Endodermal cell (in vitro differentiated cells): ENCODE results near the gene TNP2. TPM values are rescaled to one million over a fixed set of nuclear protein-coding genes. Genes with fewer than 3 reads are reported as not detected.

Experiments used
- DNase-seq: peaks from one replicate; pipeline ENCODE4 v3.0.0-alpha.2; 2017
- H3K27ac ChIP-seq: 2 replicates; pipeline ENCODE4 v1.5.1; 2013; ENCODE audit warnings: mild to moderate bottlenecking, low read depth, low read length, moderate library complexity
- H3K27me3 ChIP-seq: 2 replicates; pipeline ENCODE4 v1.6.1; 2013; ENCODE audit warnings: mild to moderate bottlenecking, low read length, moderate library complexity; ENCODE audit not compliant: insufficient read depth, control insufficient read depth, poor library complexity, severe bottlenecking
- H3K36me3 ChIP-seq: 2 replicates; pipeline ENCODE4 v1.7.0; 2013; ENCODE audit warnings: mild to moderate bottlenecking, low read length, moderate library complexity; ENCODE audit not compliant: control insufficient read depth, insufficient read depth
- H3K4me1 ChIP-seq: one replicate; pipeline ENCODE4 v1.7.0; 2013; ENCODE audit warnings: low read length; ENCODE audit not compliant: control insufficient read depth, insufficient read depth
- H3K4me3 ChIP-seq: 2 replicates; pipeline ENCODE4 v1.5.1; 2013; ENCODE audit warnings: mild to moderate bottlenecking, low read length, moderate library complexity
- H3K9ac ChIP-seq: 2 replicates; pipeline ENCODE4 v1.6.1; 2013; ENCODE audit warnings: mild to moderate bottlenecking, low read length, moderate library complexity; ENCODE audit not compliant: poor library complexity, severe bottlenecking; ENCODE audit errors: extremely low read depth
- H3K9me3 ChIP-seq: 2 replicates; pipeline ENCODE4 v1.6.1; 2013; ENCODE audit warnings: mild to moderate bottlenecking, low read length, moderate library complexity; ENCODE audit not compliant: control insufficient read depth
- H3K27ac Mint-ChIP-seq: 2 replicates; pipeline ENCODE4 v1.8.0; 2020; ENCODE audit warnings: mixed read lengths
- H3K27me3 Mint-ChIP-seq: 2 replicates; pipeline ENCODE4 v1.8.0; 2021; ENCODE audit warnings: mild to moderate bottlenecking, mixed read lengths; ENCODE audit not compliant: insufficient read depth
- H3K36me3 Mint-ChIP-seq: 2 replicates; pipeline ENCODE4 v1.8.0; 2020; ENCODE audit warnings: low read depth, mixed read lengths
- H3K4me1 Mint-ChIP-seq: 2 replicates; pipeline ENCODE4 v1.8.0; 2020; ENCODE audit warnings: mixed read lengths
- H3K4me3 Mint-ChIP-seq: 2 replicates; pipeline ENCODE4 v1.8.0; 2020; ENCODE audit warnings: mild to moderate bottlenecking, moderate library complexity, mixed read lengths
- H3K9me3 Mint-ChIP-seq: 2 replicates; pipeline ENCODE4 v1.8.0; 2020; ENCODE audit warnings: mild to moderate bottlenecking, mixed read lengths
- CTCF ChIP-seq: fragments of 200-600 bp; sonication (generic); conservative IDR thresholded peaks from 2 replicates; pipeline ENCODE4 v1.5.0; 2021; ENCODE audit warnings: antibody characterized with exemption, mild to moderate bottlenecking
- WGBS, 2 experiments: methylation state at CpG; one replicate each; pipeline versions ENCODE4 v1.1.5 to v1.1.7; 2013; ENCODE audit warnings: missing lambda C conversion rate in 2 of 2, mixed read lengths in 1 of 2; ENCODE audit not compliant: insufficient coverage in 1 of 2, insufficient read length in 1 of 2; 5-methylcytosine and 5-hydroxymethylcytosine counted together
- total RNA-seq, 2 donors: library from RNA; stranded (reverse); fragmentation: NEBNext Ultra II Directional in 1 of 2; extraction: Animal tissue kit (Norgen Biotek cat#: 25700) in 1 of 2; gene quantifications; 2 replicates in 1 of 2; 3 replicates in 1 of 2; pipeline ENCODE4 v1.2.1, GENCODE V29; 2021

Gene TNP2
- total RNA-seq, 2 donors from 2014 or later = not detected

GRCh38 chr16:11306997-11307638 is 38.0 kb upstream of the TNP2 start:
- WGBS, 2 experiments = 93% methylated on average over 6 to 7 of the region's 7 CpGs
- H3K27me3 Mint-ChIP-seq = peaks cover 4% of the 10 kb centered on the region
- DNase-seq = no peak
- Histone ChIP-seq H3K27ac (no peak overlapping the region), H3K36me3 (no peaks in the 10 kb centered on the region), H3K9ac (no peak overlapping the region), H3K27me3 (no peaks in the 10 kb centered on the region), H3K9me3 (no peaks in the 10 kb centered on the region), H3K4me1 (no peaks in the 10 kb centered on the region), H3K4me3 (no peak overlapping the region)
- H3K4me3 Mint-ChIP-seq = no peak overlapping the region
- no peaks in the 10 kb centered on the region for H3K36me3 Mint-ChIP-seq
- H3K9me3 Mint-ChIP-seq = no peaks in the 10 kb centered on the region
- H3K27ac Mint-ChIP-seq = no peak overlapping the region
- H3K4me1 Mint-ChIP-seq = peaks cover 2% of the 10 kb centered on the region
- no peak for TF ChIP-seq CTCF

DNA sequence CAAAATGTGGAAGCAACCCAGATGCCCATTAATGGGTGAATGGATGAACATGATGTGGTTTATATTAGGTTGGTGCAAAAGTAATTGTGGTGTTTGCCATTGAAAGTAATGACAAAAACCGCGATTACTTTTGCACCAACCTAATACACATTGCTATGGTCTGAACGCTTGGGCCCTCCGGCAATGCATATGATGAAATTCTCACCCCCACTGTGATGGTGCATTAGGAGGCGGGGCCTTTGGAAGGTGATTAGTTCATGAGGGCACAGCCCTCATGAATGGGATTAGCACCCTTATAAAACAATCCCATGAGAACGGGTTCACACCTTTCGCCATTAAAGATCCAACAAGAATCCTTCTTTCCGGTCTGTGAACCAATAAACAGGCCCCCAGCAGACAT is 37.3 kb upstream of the TNP2 start:
- Histone ChIP-seq H3K9me3 (no peaks in the 10 kb centered on the region), H3K9ac (no peak overlapping the region), H3K27ac (no peak overlapping the region), H3K4me1 (no peaks in the 10 kb centered on the region), H3K4me3 (no peak overlapping the region), H3K27me3 (no peaks in the 10 kb centered on the region), H3K36me3 (no peaks in the 10 kb centered on the region)
- TF ChIP-seq CTCF = no peak
- Mint-ChIP-seq H3K36me3 (no peaks in the 10 kb centered on the region), H3K4me3 (no peak overlapping the region), H3K27ac (no peak overlapping the region), H3K4me1 (peaks cover 3% of the 10 kb centered on the region), H3K9me3 (no peaks in the 10 kb centered on the region), H3K27me3 (peaks cover 4% of the 10 kb centered on the region)
- peak; percentile 85 for DNase-seq
- WGBS, 2 experiments = 72 to 88% methylated on average over 5 to 8 of the region's 8 CpGs

DNA sequence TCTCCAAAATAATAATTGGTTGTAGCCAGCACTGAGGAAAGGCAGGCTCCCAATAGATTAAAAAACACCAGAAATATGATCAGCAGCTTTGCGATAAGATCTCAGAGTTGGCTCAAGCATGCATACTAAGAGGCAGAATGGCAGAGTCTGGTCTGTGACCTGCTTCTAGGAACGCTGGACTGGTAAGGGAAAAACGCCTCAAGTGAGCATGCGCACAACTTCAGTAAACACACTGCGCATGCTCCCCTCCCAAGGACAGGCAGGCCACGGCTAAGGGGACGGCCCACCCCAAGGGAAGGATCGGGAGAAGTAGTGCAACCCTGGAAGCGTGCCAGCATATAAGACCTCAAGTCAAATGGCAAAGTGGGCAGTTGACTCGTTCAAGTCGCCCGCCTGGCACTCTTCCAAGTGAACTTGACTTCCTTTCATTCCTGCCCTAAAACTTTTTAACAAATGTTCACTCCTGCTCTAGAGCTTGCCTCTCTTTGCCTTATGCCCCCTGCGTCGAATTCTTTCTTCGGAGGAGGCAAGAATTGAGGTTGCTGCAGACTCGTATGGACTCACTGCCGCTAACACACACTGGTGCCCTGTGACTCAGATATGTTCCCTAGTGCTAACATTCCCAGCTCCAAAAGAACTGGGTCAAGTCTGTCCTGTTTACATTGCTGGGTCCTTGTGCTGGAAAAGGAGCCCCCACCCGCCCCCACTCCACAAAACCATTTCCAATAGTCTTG is 34.4 kb upstream of the TNP2 start:
- H3K9me3 Mint-ChIP-seq = no peaks in the 10 kb centered on the region
- no peak for DNase-seq
- H3K36me3 ChIP-seq = no peaks in the 10 kb centered on the region
- H3K27me3 Mint-ChIP-seq = peaks cover 4% of the 10 kb centered on the region
- no peaks in the 10 kb centered on the region for H3K9me3 ChIP-seq
- 89 to 95% methylated on average over 14 to 18 of the region's 18 CpGs for WGBS, 2 experiments
- no peaks in the 10 kb centered on the region for H3K27me3 ChIP-seq
- H3K9ac ChIP-seq = no peak overlapping the region
- no peaks in the 10 kb centered on the region for H3K36me3 Mint-ChIP-seq
- no peak overlapping the region for H3K4me3 Mint-ChIP-seq
- no peak overlapping the region for H3K27ac ChIP-seq
- no peak overlapping the region for H3K4me3 ChIP-seq
- no peak overlapping the region for H3K27ac Mint-ChIP-seq
- H3K4me1 Mint-ChIP-seq = peaks cover 6% of the 10 kb centered on the region
- TF ChIP-seq CTCF = no peak
- no peaks in the 10 kb centered on the region for H3K4me1 ChIP-seq
